HK-2 (cell line): ENCODE results near the gene RAB3GAP1.
A peak's percentile ranks its signal among the peaks of the same experiment; 100 is the strongest.
"Not testable (repeated sequence)": the region's sequence is repeated elsewhere in the genome, so short reads cannot be mapped to it uniquely, and the experiment has no call there.

Experiments used
- DNase-seq: peaks from one replicate; pipeline ENCODE4 v3.0.0-alpha.2; 2018; ENCODE audit not compliant: unreplicated experiment

The RAB3GAP1 gene

DNA sequence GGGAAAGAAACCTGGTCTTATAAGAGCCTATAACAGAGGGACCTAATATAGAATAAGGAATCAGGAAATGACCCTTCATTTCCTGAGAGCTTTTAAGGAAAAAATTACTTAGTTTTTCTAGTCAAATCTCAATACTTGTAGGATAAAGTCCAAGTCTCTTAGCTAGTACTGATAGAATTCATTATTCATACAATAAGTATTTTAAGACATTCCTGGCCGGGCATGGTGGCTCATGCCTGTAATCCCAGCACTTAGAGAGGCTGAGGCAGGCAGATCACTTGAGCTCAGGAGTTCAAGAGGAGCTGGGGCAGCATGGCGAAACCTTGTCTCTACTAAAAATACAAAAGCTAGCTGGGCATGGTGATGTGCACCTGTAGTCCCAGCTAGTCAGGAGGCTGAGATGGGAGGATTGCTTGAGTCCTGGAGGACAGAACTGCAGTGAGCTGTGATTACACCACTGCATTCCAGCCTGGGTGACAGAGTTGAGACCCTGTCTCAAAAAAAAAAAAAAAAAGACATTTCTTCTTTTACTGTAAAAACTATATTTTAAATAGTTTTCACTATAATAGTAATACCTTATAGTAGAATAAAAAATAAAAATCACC lies 3.2 kb downstream of the RAB3GAP1 start:
- DNase-seq: peak; percentile 18

DNA sequence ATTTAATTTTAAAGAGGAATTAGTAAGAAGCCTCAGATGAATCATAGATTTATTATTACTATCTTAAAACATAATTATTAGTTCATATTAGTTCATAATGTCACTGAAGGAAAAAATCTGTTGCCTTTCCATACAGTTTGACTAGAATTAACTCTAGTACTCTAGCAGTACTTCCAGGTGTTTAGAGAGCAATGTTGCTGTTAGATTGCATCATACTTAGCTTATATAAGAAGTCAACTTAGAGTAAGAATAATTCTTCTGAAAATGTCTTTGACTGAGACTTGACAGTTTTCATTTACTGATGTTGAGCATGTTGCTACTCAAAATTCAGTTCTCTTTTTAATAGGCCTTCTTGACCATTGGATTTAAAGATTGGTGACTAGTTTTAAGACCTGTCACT lies 4.7 kb downstream of the RAB3GAP1 start:
- no peak for DNase-seq

DNA sequence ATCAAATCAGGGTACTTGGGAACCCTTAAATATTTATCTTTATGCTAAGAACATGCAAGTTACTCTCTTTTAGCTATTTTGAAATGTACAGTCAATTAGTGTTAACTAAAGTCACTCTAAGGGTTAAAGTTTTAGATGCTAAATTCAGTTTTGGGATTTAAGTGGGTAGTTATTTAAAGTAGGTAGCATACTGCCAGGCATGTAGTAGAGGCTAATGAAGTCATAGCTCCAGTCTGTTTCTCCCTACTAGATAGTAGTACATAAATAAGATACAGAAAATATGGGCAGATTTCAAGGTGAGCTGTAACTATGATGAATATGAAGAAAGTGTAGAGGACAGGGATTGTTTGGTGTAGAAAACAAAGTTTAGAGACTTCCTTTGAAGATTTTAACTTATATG lies 7.5 kb downstream of the RAB3GAP1 start:
- no peak for DNase-seq

DNA sequence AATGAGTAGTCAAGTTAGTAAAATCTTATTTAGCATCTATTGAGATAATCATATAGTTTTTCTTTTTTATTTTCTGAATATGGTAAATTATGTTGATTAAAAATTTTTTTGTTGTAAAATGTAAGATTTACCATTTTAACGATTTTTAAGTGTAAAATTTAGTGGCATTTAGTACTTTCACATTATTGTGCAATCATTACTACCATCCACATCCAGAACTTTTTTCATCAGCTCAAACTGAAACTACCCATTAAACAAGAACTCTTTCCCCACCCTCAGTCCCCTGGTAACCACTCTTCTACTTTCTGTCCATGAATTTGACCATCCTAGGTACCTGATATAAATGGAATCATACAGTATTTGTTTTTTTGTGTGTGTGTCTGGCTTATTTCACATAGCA lies 11.1 kb downstream of the RAB3GAP1 start:
- no peak for DNase-seq

DNA sequence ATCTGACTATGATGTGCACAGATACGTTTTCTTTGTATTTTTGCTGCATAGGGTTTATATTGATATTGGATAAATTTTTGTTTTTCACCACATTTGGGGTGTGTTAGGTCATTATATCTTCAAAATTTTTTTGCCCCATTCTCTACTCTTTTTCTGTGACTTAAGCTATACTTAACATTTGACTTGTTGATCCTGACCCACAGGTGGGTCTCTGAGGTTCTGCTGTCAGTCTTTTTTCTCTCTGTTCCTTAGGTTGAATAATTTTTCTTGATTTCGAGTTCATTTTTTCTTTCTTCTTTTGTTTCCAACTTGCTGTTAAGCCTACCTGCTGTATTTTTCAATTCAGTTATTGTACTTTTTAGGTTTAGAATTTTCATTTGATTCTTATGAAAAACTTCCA lies 12.1 kb downstream of the RAB3GAP1 start:
- no peak for DNase-seq

DNA sequence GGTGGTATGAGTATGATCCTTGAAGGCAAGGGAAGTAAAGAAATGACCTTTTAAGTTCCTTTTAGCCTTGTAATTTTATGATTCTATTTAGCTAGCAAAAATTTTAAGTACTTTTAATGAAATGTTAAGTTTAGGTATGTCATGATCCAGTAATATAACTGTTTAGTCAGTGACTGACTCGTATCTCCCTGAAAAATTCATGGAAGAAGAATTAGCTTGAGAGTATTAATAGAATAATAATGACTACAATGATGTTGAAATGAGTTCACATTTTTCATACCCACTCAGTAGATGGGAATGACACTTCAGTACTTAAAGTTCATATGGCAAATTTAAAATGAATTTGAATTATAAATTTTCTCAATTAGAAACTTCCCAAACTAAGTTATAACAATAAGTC lies 14.6 kb downstream of the RAB3GAP1 start:
- DNase-seq: no peak

DNA sequence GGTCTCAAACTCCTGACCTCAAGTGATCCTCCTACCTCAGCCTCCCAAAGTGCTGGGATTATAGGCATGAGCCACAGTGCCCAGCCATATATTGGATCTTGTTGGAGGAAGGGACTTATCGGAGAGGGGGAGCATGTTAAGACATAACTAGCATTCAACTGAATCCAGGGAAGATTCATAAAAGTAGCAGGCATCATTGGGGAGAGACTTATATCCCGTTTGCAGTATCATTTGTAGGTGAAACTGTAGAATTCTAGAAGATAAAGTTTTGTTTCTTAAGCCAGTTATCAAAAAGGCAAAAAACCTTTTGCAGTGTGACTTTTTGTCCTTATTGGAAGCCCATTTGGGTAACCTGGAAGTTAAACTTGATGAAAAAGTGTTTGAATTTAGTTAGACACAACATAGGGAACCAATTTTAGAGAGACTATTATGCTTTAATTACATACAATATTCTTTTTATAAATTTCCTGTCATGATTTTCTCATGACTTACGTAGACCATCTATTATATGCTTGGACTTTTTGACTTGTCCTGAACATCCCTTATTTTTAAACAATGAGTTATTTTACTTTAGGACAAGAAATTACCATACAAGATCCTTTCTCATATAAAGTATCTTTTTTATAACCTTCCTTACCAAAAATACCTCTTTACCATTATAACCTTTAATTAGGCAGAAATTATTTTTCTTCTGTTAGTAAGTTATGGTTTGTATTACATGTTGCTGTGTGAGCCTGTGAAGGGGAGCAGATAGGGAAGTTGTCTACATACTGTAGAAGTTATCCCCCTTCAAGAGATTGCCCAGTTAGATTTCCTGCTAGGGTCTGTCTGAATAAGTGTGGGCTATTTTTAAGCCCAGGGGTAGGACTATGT lies 20.3 kb downstream of the RAB3GAP1 start:
- no peak for DNase-seq

DNA sequence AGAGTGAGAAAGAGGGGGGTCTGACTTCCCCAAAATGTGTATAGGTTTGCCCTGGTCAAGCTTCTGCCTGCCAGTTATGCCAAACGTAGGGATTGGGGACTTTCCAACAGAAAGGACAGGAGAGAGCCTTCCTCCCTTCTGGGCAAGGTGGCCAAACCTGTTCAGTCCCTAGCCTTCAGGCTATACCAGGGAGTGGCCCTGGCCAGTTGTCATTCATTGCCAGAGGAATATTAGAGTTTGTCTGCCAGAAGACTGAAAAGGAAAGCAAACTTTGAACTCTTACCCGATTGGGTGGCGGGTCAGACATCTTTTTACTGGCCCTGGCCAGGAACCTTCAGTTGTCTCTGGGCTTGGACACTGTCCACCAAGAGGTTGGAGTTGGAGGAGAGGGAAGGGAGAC lies 22.1 kb downstream of the RAB3GAP1 start:
- no peak for DNase-seq

DNA sequence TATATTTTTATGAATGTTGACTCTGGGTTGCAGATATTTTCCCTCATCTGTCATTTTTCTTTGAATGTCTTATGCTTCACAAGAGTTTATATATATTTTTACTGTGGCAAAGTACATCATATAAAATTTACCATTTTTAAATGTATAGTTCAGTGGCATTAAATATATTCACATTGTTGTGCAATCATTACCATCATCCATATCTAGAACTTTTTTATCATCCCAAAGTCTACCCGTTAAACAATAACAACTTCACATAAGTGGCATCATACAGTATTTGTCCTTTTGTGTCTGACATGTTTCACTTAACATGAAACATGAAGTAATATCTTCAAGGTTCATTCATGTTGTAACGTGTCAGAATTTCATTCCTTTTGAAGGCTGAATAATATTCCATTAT lies 24.5 kb downstream of the RAB3GAP1 start:
- DNase-seq: no peak

DNA sequence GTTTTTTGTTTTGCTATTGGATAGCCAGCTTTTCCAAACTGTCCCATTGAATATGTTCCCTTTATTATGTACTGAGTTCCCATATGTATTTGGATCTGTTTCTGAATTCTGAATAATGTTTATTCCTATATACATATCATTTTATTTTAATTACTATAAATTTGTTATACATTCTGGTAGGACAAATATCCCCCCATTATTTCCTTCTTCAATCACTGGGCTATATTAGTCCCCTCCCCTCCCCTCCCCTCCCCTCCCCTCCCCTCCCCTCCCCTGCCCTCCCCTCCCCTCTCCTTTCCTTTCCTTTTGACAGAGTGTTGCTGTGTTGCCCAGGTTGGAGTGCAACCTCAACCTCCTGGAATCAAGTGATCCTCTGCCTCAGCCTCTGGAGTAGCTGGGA lies 26.3 kb downstream of the RAB3GAP1 start:
- no peak for DNase-seq

DNA sequence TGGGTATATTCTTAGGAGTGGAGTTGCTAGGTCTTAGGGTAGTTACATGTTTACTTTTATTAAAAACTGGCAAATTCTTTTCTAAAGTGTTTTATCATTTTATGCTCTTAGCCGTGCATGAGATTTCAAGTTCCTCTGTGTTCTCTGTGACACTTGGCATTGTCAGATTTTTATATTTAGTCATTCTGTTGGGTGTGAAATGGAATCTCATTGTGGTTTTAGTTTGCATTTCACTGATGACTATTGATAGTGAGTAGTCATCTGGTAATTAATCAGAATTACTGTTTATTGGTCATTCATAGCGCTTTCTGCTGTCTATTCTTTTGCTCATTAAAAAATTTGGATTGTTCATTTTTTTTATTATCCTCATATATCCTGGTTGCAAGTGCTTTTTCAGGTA lies 34.1 kb downstream of the RAB3GAP1 start:
- DNase-seq: no peak

DNA sequence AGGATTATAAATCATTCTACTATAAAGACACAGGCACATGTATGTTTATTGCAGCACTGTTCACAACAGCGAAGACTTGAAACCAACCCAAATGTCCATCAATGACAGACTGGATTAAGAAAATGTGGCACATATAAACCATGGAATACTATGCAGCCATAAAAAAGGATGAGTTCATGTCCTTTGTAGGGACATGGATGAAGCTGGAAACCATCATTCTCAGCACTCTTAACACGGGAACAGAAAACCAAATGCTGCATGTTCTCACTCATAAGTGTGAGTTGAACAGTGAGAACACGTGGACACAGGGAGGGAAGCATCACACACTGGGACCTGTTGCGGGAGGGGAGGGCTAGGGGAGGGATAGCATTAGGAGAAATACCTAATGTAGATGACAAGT lies 37.5 kb downstream of the RAB3GAP1 start:
- not testable (repeated sequence) for DNase-seq

DNA sequence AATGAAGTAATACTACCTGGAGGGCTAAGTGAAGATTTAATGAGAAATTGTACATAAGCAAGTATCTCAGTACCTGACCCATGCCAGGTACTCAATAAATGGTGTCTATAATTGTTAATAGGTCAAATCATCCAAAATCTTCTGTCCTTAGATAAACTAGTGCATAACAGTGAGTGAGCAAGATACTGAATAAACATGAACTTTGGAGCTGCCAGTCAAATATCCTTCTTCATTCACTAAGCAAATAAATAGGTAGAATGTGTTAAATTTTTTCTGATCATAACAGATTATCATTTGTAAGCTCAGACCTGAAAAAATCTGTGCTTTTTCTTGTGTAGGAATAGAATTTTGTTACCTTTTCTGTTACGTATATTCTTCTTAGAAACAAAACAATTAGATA lies 39.6 kb downstream of the RAB3GAP1 start:
- DNase-seq: no peak

DNA sequence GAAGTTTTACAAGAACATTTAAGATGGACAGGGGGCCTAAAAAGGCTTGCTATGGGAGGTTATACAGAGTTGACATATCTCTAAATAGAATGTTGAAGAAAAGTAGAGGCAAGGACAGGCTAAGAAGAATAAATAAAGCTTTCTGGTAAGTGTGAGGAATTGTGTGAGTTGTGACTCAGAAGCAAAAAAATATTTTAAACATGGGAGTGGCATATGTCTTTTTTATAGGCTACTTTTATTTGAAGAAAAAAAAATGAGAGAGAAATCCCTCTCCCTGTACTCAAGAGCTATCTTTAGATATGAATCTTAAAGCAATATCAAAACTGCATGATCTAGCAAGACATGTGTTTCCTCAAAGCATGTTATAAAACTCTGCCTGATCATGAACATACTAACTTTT lies 41.1 kb downstream of the RAB3GAP1 start:
- no peak for DNase-seq

DNA sequence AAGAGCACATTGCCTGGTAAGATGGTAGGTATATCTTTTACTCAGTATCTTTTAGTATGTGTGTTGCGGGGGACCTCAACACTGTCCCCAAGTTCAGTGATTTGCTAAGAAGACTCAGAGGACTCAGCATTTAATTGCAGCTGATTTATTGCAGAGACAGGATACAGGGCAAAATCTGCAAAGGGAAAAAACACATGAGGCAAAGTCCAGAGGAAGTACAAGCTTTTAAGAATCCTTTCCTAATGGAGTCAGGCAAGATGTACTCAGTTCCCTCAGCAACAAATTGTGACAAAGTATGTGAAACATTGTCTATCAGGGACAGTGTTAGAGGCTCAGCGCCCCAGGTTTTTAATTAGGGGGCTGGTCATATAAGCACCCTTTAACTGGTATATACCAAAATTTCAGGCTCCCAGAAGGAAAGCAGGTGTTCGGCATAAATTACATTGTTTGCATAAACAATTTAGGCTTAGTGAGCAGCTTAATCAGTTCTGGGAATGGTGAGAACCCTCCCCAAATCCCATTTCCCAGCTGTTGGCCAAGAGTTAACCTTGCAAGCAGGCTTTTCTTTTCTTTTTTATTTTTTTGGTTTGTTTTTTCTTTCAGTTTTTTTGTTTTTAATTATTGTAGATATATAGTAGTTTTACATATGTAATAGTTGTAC lies 41.7 kb downstream of the RAB3GAP1 start:
- DNase-seq: no peak

DNA sequence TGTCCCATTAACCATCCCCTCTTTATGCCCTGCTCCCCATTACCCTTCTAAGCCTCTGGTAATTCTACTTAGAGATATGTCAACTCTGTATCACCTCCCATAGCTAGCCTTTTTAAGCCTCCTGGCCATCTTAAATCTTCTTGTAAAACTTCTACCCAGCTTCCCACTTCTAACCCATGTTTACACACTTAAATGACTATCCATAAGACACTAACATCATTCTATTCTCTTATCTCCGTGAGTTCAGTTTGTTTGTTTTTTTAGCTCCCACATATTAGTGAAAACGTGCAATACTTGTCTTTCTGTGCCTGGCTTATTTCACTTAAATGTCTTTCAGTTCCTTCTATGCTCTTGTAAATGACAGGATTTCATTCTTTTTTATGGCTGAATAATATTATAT lies 42.4 kb downstream of the RAB3GAP1 start:
- no peak for DNase-seq

DNA sequence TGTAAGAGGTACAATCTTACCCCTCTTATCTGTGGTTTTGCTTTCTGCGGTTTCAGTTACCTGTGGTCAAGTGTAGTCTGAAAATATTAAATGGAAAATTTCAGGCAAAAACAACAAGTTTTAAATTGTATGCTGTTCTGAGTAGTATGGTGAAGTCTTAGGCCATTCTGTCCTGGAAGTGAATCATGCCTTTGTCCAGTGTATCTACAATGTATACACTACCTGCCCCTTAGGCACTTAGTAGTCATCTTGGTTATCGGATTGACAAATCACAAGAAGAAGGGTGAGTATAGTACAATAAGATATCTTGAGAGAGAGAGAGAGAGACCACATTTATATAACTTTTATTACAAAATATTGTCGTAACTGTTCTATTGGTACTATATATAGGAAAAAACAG lies 43.5 kb downstream of the RAB3GAP1 start:
- no peak for DNase-seq

DNA sequence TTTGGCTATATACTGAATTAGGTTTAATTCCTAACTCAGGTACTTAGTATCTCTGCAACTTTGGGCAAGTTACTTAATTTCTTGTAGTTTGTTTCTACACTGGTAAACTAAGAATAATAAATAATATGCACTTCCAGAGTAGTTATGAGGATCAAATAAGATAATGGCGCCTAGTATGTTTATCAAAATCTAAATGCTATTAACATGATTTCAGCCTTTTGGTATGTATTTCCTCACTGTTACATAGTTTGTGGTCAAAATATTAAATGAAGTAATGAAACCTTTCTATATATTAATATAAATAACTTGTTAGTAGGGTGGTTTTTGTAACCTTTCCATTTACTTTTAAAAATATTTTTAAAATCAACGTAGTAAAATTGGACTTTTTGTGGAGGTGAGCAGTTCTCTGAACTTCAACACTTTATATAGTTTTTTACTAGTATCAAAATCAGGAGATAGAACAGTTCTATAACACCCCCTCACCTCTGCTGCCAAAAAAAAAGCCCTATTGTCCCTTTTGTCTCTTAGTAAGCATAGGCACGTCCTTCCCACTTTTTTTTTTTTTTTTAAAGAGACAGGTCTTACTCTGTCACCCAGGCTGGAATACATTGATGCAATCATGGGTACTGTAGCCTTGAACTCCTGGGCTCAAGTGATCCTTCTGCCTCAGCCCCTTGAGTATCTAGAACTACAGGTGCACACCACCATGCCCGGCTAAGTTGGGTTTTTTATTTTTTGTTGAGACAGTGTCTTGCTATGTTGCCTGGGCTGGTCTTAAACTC lies 44.8 kb downstream of the RAB3GAP1 start:
- no peak for DNase-seq

DNA sequence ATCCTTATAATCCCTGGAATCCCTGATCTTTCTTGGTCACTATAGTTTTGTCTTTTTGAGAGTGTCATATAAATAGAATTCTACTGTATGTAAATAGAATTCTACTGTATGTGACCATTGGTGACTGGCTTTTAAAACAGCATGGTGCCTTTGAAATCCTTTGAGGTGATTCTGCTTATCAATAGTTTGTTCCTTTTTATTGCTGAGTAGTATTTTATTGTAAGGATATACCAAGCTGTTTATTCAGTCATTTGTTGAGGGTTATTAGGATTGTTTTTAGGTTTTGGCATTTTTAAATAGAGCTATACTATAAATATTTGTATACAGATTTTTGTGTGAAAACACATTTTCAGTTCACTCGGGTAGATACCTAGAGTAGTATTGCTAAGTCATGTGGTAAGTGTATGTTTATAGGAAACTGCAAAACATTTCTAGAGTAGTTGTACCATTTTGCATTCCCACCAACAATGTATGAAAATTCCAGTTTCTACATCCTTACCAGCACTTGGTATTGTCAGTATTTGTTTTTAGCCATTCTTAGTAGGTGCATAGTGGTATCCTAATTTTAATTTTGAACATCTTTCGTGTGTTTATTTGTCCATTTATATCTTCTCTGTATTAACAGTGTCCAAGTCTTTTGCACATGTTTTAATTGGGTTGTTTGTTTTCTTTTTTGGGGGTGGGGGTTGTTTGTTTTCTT lies 45.6 kb downstream of the RAB3GAP1 start:
- no peak for DNase-seq

DNA sequence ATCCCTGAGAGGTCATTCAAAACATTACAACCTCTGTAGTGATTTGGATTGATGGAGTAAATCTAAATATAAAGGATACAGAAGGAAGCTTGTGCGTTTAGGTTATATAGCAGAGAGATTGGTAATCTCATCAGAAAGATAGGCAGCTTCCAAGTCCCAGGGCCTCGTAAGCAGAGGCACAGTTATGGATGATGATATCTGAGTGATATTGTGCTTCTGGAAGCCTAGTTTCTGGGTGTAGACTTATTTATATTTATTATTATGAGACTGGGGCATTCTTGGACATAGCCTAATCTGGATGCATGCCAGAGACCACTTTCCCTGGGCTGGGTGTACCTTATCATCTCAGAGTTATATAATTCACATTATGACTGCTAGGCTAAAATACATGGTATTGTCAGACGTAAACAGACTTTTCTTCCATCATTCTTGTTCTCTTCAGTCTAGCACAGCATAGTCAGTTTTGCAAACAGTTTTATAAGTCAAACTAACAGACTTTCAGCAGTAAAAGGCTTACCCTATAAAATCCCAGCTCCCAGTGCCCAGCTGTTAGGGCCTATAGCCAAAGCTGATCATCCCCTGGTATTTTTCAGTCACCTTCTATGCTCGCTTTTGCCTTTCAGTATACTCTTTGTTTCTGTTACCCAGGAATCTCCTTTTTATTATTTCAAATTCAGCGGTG lies 47.9 kb downstream of the RAB3GAP1 start:
- no peak for DNase-seq

DNA sequence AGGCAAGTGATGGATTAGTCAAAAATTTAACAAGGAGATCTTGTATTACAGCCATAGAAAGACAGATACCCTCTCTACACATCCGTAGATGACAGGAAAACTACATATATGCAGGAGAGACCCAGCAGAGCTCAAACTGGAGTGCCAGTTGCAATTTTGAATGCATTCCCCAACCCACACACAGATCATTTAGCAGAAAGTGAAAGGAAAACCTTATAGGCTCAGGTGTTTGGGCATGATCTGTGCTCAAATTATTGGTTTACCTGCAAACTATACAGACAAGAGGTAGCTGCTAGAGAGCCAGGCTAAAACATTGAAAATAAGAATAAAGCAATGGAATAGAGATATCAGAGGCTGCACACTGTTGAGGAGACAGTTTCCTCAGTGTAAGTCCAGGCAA lies 51.8 kb downstream of the RAB3GAP1 start:
- DNase-seq: no peak
